SU-DHL-6 (cell line): Measurements from ENCODE around the gene KDM3A.

ENCODE experiments used
- EZH2phosphoT487 ChIP-seq: fragments of 200-600 bp; sonication (generic), shearing (Covaris generic); conservative IDR thresholded peaks from 2 replicates; pipeline ENCODE4 v1.6.1; 2018; ENCODE audit warnings: mild to moderate bottlenecking, antibody characterized with exemption, low read length, moderate library complexity, mixed read lengths
- TF ChIP-seq, protein P1 (sequence below): fragments of 200-600 bp; sonication (generic); IDR thresholded peaks from one replicate; pipeline ENCODE4 v1.5.1; 2017; ENCODE audit warnings: antibody characterized with exemption, mild to moderate bottlenecking, low read length, moderate library complexity; ENCODE audit not compliant: insufficient read depth, poor library complexity, severe bottlenecking

DNA sequence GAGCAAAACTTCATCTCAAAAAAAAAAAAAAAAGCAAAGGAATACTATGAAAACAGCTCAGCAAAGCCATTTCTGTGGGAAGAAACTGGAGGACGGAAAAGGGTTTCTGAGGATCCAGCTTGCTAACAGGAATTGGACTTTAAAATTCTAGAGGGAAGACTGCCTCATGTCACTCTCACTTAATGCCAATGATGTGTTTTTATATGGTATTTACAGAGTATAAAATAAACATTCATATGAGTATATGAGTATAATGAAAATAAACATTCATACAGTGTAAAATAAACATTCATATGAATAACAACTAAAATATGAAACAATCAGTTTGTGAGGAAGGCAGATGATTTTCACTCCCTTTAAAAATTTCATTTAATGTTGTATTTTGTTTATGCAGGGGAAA, 78.2 kb downstream of the KDM3A start:
- TF ChIP-seq, protein P1, sequence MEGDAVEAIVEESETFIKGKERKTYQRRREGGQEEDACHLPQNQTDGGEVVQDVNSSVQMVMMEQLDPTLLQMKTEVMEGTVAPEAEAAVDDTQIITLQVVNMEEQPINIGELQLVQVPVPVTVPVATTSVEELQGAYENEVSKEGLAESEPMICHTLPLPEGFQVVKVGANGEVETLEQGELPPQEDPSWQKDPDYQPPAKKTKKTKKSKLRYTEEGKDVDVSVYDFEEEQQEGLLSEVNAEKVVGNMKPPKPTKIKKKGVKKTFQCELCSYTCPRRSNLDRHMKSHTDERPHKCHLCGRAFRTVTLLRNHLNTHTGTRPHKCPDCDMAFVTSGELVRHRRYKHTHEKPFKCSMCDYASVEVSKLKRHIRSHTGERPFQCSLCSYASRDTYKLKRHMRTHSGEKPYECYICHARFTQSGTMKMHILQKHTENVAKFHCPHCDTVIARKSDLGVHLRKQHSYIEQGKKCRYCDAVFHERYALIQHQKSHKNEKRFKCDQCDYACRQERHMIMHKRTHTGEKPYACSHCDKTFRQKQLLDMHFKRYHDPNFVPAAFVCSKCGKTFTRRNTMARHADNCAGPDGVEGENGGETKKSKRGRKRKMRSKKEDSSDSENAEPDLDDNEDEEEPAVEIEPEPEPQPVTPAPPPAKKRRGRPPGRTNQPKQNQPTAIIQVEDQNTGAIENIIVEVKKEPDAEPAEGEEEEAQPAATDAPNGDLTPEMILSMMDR, result no peak
- TF ChIP-seq EZH2phosphoT487, result no peak
